CD8-positive, alpha-beta memory T cell (primary cell): Measurements from ENCODE around the gene SIX1. TPM values are rescaled to one million over a fixed set of nuclear protein-coding genes. Genes with fewer than 3 reads are reported as not detected.
A peak's percentile ranks its signal among the peaks of the same experiment; 100 is the strongest.

Source experiments
- CTCF ChIA-PET: fragments of 350-600 bp; sonication (Branson Sonifier 250); formaldehyde crosslinking; loops from one replicate; lab custom pipeline; 2021; ENCODE audit warnings: antibody characterized with exemption; lab: Charles Lee
- POLR2A ChIA-PET: fragments of 350-600 bp; sonication (Branson Sonifier 250); formaldehyde crosslinking; loops from one replicate; lab custom pipeline; 2021; ENCODE audit warnings: antibody characterized with exemption; lab: Charles Lee
- DNase-seq, 5 donors: peaks; one replicate each; pipeline versions ENCODE4 v3.0.0 to v3.0.0-alpha.2; 2020 to 2022; ENCODE audit warnings: mixed read lengths in 1 of 5
- H3K27ac ChIP-seq: one replicate; pipeline ENCODE4 v1.7.0; 2013; ENCODE audit warnings: low read depth, mild to moderate bottlenecking, low read length, moderate library complexity
- H3K27me3 ChIP-seq: 2 replicates; pipeline ENCODE4 v1.7.0; 2013; ENCODE audit warnings: low read length, mild to moderate bottlenecking; ENCODE audit not compliant: insufficient read depth, poor library complexity, severe bottlenecking
- H3K36me3 ChIP-seq: 2 replicates; pipeline ENCODE4 v1.7.0; 2013; ENCODE audit warnings: mild to moderate bottlenecking, low read length, moderate library complexity; ENCODE audit not compliant: insufficient read depth
- H3K4me1 ChIP-seq: 2 replicates; pipeline ENCODE4 v1.7.0; 2013; ENCODE audit warnings: mild to moderate bottlenecking, low read length, moderate library complexity; ENCODE audit not compliant: insufficient read depth
- H3K4me3 ChIP-seq: 2 replicates; pipeline ENCODE4 v1.7.0; 2013; ENCODE audit warnings: mild to moderate bottlenecking, low read length
- H3K9me3 ChIP-seq: 2 replicates; pipeline ENCODE4 v1.7.0; 2013; ENCODE audit warnings: mild to moderate bottlenecking, low read length
- H3K27ac Mint-ChIP-seq, 8 donors: one replicate each; pipeline ENCODE4 v1.8.0; 2020 to 2021; ENCODE audit warnings: mixed read lengths in 8 of 8, mild to moderate bottlenecking in 6 of 8, inconsistent platforms in 3 of 8, moderate library complexity in 3 of 8
- H3K27me3 Mint-ChIP-seq, 2 donors: one replicate each; pipeline ENCODE4 v1.8.0; 2020 to 2021; ENCODE audit warnings: mixed read lengths in 2 of 2, mild to moderate bottlenecking in 1 of 2, moderate library complexity in 1 of 2
- H3K36me3 Mint-ChIP-seq, 3 donors: one replicate each; pipeline ENCODE4 v1.8.0; 2020 to 2021; ENCODE audit warnings: mixed read lengths in 3 of 3, inconsistent platforms in 1 of 3, mild to moderate bottlenecking in 1 of 3
- H3K4me1 Mint-ChIP-seq, 3 donors: one replicate each; pipeline ENCODE4 v1.8.0; 2020 to 2021; ENCODE audit warnings: mixed read lengths in 3 of 3, inconsistent platforms in 1 of 3, mild to moderate bottlenecking in 1 of 3
- H3K4me3 Mint-ChIP-seq, 7 donors: one replicate each; pipeline ENCODE4 v1.8.0; 2020 to 2021; ENCODE audit warnings: mixed read lengths in 7 of 7, mild to moderate bottlenecking in 6 of 7, moderate library complexity in 4 of 7, inconsistent platforms in 2 of 7
- H3K9me3 Mint-ChIP-seq, 5 donors: one replicate each; pipeline ENCODE4 v1.8.0; 2020 to 2022; ENCODE audit warnings: mixed read lengths in 5 of 5, mild to moderate bottlenecking in 3 of 5, moderate library complexity in 2 of 5, inconsistent platforms in 1 of 5
- polyA plus RNA-seq: library from polyadenylated mRNA; unstranded; fragments of 300-500 nt; fragmentation: Illumina TruSeq; gene quantifications from one replicate; pipeline ENCODE4 v1.2.3, GENCODE V29; 2021
- total RNA-seq, 2 experiments: library from RNA; stranded (reverse); gene quantifications; one replicate each; pipeline ENCODE4 v1.2.3, GENCODE V29; 2021

SIX1 gene
- total and polyA plus RNA-seq, 3 experiments from 2014 or later = not detected

DNA sequence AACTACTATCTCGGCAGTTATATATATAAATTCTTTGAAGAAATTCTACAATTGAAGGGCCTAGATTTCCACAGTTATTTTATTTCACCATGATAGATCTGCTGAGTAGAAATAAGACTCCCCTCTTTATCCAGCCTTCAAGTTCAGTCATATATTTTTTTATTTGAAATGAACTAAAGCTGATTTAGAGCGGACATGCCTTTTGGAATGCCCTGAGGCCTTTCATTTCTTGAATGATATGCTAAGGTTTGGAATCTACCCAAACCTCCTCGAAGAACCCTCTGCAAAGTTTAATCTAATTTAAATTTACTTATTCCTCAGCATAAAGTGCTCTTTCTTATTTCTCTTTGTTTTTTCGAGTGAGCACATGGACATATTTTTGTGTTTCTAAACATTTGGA lies 15.1 kb downstream of the SIX1 start:
- ChIA-PET POLR2A (no interaction called here), CTCF (no interaction called here)
- no peaks in the 10 kb centered on the region for H3K9me3 Mint-ChIP-seq
- no peak overlapping the region for H3K27ac Mint-ChIP-seq
- no peak for DNase-seq
- H3K36me3 ChIP-seq = no peaks in the 10 kb centered on the region
- H3K4me3 ChIP-seq = no peak overlapping the region
- no peak overlapping the region for H3K4me3 Mint-ChIP-seq
- H3K27me3 ChIP-seq = peaks cover 23% of the 10 kb centered on the region
- H3K36me3 Mint-ChIP-seq = peaks cover 0 to 1% (median 0%) of the 10 kb centered on the region in 3 donors
- H3K27ac ChIP-seq = no peak overlapping the region
- H3K4me1 ChIP-seq = peaks cover 16% of the 10 kb centered on the region
- peaks cover 22 to 28% (median 23%) of the 10 kb centered on the region in 3 donors for H3K4me1 Mint-ChIP-seq
- peaks cover 25 to 36% of the 10 kb centered on the region in 2 donors for H3K27me3 Mint-ChIP-seq
- H3K9me3 ChIP-seq = no peaks in the 10 kb centered on the region

DNA sequence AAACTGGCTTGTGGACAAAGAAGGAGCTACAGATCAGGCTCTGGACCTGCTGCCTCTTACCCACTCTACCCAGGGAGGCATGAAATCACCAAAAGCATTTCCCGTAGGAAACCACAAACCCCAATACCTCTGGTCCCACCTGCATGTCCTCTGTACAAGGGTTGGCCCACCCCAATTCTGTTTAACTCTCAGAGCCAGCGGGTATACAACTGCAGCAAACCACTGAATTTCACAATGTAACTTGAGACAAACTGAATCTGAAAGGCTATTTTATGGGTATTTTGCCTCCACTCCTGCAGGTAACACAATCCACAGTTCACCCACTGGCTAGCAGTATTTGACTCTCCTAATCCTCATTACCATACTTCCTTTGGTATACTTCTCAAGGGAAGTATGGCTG lies 16.5 kb downstream of the SIX1 start:
- Histone ChIP-seq H3K27me3 (peaks cover 12% of the 10 kb centered on the region), H3K4me1 (peaks cover 12% of the 10 kb centered on the region), H3K9me3 (no peaks in the 10 kb centered on the region), H3K4me3 (no peak overlapping the region), H3K36me3 (no peaks in the 10 kb centered on the region), H3K27ac (no peak overlapping the region)
- ChIA-PET POLR2A (no interaction called here), CTCF (no interaction called here)
- no peaks in the 10 kb centered on the region for H3K9me3 Mint-ChIP-seq
- H3K4me1 Mint-ChIP-seq = peaks cover 13 to 19% (median 15%) of the 10 kb centered on the region in 3 donors
- peak overlapping the region in 3 of 8 donors; percentile 24 to 34 (median 27) for H3K27ac Mint-ChIP-seq
- peaks cover 0 to 1% (median 0%) of the 10 kb centered on the region in 3 donors for H3K36me3 Mint-ChIP-seq
- DNase-seq = no peak
- peaks cover 13 to 22% of the 10 kb centered on the region in 2 donors for H3K27me3 Mint-ChIP-seq
- peak overlapping the region in 6 of 7 donors; percentile 32 to 66 (median 50) for H3K4me3 Mint-ChIP-seq

DNA sequence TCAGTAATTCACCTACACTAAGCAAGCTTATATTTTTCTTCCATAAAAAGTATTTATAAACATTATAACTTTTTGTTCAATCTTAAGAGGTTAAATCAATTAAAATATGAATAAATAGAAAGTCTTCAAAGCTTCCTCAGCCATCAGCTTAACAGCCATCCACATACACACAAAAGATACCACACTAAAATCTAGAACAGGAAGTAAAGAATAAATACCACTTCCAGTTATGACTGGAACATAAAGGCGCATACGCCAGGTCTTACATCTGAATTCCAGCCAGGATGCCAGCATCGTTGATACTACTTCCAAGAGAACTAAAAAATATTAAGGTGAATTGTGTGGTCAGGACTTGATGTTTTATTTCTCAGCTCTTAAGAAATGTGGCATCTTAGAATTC lies 17.0 kb downstream of the SIX1 start:
- CTCF ChIA-PET = no interaction called here
- peaks cover 0 to 1% (median 0%) of the 10 kb centered on the region in 3 donors for H3K36me3 Mint-ChIP-seq
- Histone ChIP-seq H3K4me1 (peaks cover 7% of the 10 kb centered on the region), H3K27ac (no peak overlapping the region), H3K36me3 (no peaks in the 10 kb centered on the region), H3K27me3 (peaks cover 12% of the 10 kb centered on the region), H3K9me3 (no peaks in the 10 kb centered on the region), H3K4me3 (no peak overlapping the region)
- peaks cover 13 to 21% of the 10 kb centered on the region in 2 donors for H3K27me3 Mint-ChIP-seq
- peaks cover 13 to 18% (median 15%) of the 10 kb centered on the region in 3 donors for H3K4me1 Mint-ChIP-seq
- peak overlapping the region in 5 of 7 donors; percentile 44 to 66 (median 50) for H3K4me3 Mint-ChIP-seq
- DNase-seq = no peak
- POLR2A ChIA-PET = no interaction called here
- H3K27ac Mint-ChIP-seq = peak overlapping the region in 2 of 8 donors; percentile 20 to 24
- H3K9me3 Mint-ChIP-seq = no peaks in the 10 kb centered on the region

DNA sequence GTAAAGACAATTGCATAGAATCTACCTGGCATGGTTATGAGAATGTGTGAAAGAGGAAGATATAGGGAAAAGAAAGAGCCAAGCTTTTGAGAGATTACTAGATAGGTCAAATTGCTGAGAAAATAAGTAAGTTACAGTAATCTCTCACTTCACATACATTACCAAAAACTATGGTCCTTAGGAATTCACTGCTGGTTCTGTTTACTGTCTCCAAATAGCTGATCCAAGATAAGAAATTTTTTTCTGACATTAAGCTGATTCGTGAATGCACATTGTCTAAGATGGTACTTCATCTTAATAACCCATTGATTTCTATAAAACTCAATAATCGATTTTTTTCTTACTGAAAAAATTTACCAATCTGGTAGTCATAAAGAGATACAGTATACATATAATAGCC lies 17.4 kb downstream of the SIX1 start:
- CTCF ChIA-PET = no interaction called here
- POLR2A ChIA-PET = no interaction called here

DNA sequence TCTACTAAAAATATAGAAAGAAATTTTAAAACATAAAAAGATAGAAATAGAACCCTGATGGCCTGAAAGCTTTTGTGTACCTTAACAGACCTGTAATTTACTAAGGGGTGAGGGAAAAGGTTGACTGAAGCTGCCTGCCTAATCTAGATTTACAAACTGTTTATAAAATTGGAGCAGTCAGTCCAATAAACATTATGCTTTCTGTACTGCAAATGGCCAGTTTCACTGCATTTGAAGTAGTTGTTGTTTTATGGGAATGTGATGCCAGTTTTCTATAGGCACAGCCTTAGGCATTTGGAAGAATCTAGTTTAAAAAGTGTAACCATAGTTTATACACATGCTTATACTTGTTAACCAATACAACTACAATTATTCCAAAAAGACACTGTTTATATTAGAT lies 19.1 kb downstream of the SIX1 start:
- Histone ChIP-seq H3K4me1 (peaks cover 7% of the 10 kb centered on the region), H3K36me3 (no peaks in the 10 kb centered on the region), H3K4me3 (no peak overlapping the region), H3K27me3 (no peaks in the 10 kb centered on the region), H3K9me3 (no peaks in the 10 kb centered on the region), H3K27ac (no peak overlapping the region)
- ChIA-PET CTCF (no interaction called here), POLR2A (no interaction called here)
- Mint-ChIP-seq H3K27ac (no peak overlapping the region), H3K27me3 (peaks cover 4% of the 10 kb centered on the region in 2 donors), H3K4me3 (no peak overlapping the region), H3K36me3 (peaks cover 0 to 1% (median 0%) of the 10 kb centered on the region in 3 donors), H3K4me1 (peaks cover 11 to 13% (median 13%) of the 10 kb centered on the region in 3 donors), H3K9me3 (no peaks in the 10 kb centered on the region)
- DNase-seq = no peak

More for the DNA sequence above, 17.4 kb downstream of the SIX1 start:
- H3K27me3 ChIP-seq = peaks cover 9% of the 10 kb centered on the region
- no peaks in the 10 kb centered on the region for H3K36me3 ChIP-seq
- H3K4me1 ChIP-seq = peaks cover 7% of the 10 kb centered on the region
- Mint-ChIP-seq H3K4me1 (peaks cover 13 to 14% (median 13%) of the 10 kb centered on the region in 3 donors), H3K4me3 (no peak overlapping the region), H3K27ac (no peak overlapping the region), H3K27me3 (peaks cover 9 to 17% of the 10 kb centered on the region in 2 donors), H3K9me3 (no peaks in the 10 kb centered on the region), H3K36me3 (peaks cover 0 to 1% (median 0%) of the 10 kb centered on the region in 3 donors)
- no peaks in the 10 kb centered on the region for H3K9me3 ChIP-seq
- no peak overlapping the region for H3K27ac ChIP-seq
- no peak overlapping the region for H3K4me3 ChIP-seq
- DNase-seq = no peak

DNA sequence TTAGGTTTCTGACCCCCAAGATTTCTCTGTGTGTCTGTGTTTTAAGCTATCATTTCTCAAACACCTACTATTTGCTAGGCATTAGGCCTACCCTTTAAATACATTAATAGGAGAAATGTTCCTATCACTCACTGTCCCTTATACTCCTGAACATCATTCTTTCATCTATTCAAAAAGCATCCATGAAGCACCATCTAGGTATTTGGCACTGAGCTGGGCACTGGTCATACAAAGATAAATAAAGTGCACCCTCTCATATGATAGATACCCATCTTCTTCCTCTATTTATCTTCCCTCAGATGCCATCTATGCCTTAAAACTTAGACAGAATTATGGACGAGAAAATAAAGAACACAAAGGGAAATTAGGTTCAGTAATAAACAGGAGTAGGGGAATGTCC lies 20.4 kb downstream of the SIX1 start:
- peaks cover 7% of the 10 kb centered on the region for H3K4me1 ChIP-seq
- H3K27me3 ChIP-seq = peaks cover 3% of the 10 kb centered on the region
- no peaks in the 10 kb centered on the region for H3K9me3 Mint-ChIP-seq
- H3K27ac ChIP-seq = no peak overlapping the region
- no peak overlapping the region for H3K4me3 Mint-ChIP-seq
- H3K4me1 Mint-ChIP-seq = peaks cover 11 to 13% (median 13%) of the 10 kb centered on the region in 3 donors
- CTCF ChIA-PET = no interaction called here
- peak overlapping the region in 1 of 8 donors; percentile 50 for H3K27ac Mint-ChIP-seq
- peaks cover 8 to 14% of the 10 kb centered on the region in 2 donors for H3K27me3 Mint-ChIP-seq
- no peak for DNase-seq
- no peak overlapping the region for H3K4me3 ChIP-seq
- H3K36me3 Mint-ChIP-seq = peaks cover 0 to 1% (median 0%) of the 10 kb centered on the region in 3 donors
- POLR2A ChIA-PET = no interaction called here
- no peaks in the 10 kb centered on the region for H3K9me3 ChIP-seq
- H3K36me3 ChIP-seq = no peaks in the 10 kb centered on the region

DNA sequence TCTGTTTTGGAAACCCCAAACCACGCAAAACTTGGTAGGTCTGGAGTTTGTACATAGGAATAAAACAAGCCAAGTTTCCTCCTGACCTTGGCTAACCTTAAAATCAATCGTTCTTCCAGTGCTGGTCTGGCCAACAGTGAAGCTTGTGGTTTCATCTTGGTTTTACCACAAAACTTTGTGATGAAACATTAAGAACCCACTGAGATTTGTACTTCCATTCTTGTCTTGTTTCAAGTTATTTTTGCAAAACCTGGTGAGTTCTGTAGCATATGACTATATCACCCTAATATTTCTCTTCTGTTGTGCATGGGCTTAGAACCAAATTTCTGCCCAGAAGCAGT lies 26.4 kb downstream of the SIX1 start:
- Mint-ChIP-seq H3K27ac (no peak overlapping the region), H3K27me3 (peaks cover 11 to 36% of the 10 kb centered on the region in 2 donors), H3K4me3 (no peak overlapping the region), H3K9me3 (no peaks in the 10 kb centered on the region), H3K36me3 (no peaks in the 10 kb centered on the region), H3K4me1 (no peaks in the 10 kb centered on the region)
- ChIA-PET POLR2A (no interaction called here), CTCF (interaction anchor here (1.2 to 4.3 kb wide), 2 partner anchors 405 to 629 kb away, joined by 3 to 46 read pairs; no protein-coding TSS in a partner anchor)
- Histone ChIP-seq H3K36me3 (no peaks in the 10 kb centered on the region), H3K27ac (no peak overlapping the region), H3K4me3 (no peak overlapping the region), H3K9me3 (no peaks in the 10 kb centered on the region), H3K27me3 (peaks cover 3% of the 10 kb centered on the region), H3K4me1 (no peaks in the 10 kb centered on the region)
- no peak for DNase-seq

DNA sequence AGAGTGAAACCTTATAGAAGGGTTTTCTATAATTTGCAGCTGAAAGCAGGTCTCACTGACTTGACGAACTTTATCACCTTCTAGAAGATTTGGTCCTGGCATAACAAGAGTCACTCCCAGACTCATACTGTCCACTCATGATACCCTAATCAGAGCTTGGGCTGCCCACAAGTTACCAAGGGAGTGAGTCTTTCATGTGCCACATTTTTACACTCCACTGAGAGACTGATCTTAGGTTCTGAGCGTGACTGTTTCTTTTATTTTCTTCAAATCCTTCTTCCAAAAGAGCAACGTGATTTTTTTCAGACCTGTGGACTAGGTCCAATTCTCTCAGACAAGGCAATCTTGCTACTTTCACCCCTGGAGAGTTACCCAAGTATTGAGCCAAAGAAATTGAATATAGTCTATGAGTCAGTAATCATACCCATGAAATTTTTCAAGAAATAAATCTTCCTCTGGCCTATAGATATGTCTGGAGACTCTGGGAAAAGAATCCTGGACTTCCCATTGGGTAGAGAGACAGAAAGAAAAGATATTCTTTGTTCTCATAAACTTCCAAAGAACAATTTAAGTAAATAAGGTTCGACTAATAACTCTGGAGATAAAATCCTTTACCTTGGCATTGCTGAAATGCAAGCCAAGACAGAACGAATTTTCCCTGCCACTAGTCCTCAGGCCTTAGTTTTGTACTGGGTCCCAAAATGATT lies 26.9 kb downstream of the SIX1 start:
- no peaks in the 10 kb centered on the region for H3K4me1 ChIP-seq
- Mint-ChIP-seq H3K27me3 (peaks cover 11 to 36% of the 10 kb centered on the region in 2 donors), H3K9me3 (no peaks in the 10 kb centered on the region), H3K4me3 (no peak overlapping the region), H3K27ac (no peak overlapping the region), H3K4me1 (no peaks in the 10 kb centered on the region), H3K36me3 (no peaks in the 10 kb centered on the region)
- CTCF ChIA-PET = no interaction called here
- no peak for DNase-seq
- no peak overlapping the region for H3K4me3 ChIP-seq
- no peaks in the 10 kb centered on the region for H3K36me3 ChIP-seq
- H3K27ac ChIP-seq = no peak overlapping the region
- peaks cover 3% of the 10 kb centered on the region for H3K27me3 ChIP-seq
- POLR2A ChIA-PET = no interaction called here
- H3K9me3 ChIP-seq = no peaks in the 10 kb centered on the region
